Measurements from ENCODE around the gene OSER1. TPM values are rescaled to one million over a fixed set of nuclear protein-coding genes. Genes with fewer than 3 reads are reported as not detected.

OSER1 gene
- total and polyA plus RNA-seq, 2 of the 8 experiments (the other 6 are each of a cell fraction or from before 2014, with no cell fraction given) = 24.5 to 31.8 TPM

GRCh38 chr20:44231193-44231592 is 20.6 kb upstream of the OSER1 start (continued):
- TF ChIP-seq PHF8 (conservative IDR thresholded peaks at IDR 0.05; ENCODE audit: low read depth, low read length) (no peak), SIN3A (conservative IDR thresholded peaks at IDR 0.05 in 1 of 2, IDR thresholded peaks at IDR 0.05 in 1 of 2; ENCODE audit: low read depth in 1 of 2, low read length in 2 of 2) (no peak), NANOG (IDR thresholded peaks at IDR 0.05; ENCODE audit: insufficient read depth, low read depth, low read length, poor library complexity, severe bottlenecking) (no peak)
